ENCODE measurements around the gene LOXL1. TPM values are rescaled to one million over a fixed set of nuclear protein-coding genes. Genes with fewer than 3 reads are reported as not detected.

LOXL1 gene
- total RNA-seq, 4 donors from 2014 or later, result 4.3 to 12.1 (median 7.3) TPM

DNA sequence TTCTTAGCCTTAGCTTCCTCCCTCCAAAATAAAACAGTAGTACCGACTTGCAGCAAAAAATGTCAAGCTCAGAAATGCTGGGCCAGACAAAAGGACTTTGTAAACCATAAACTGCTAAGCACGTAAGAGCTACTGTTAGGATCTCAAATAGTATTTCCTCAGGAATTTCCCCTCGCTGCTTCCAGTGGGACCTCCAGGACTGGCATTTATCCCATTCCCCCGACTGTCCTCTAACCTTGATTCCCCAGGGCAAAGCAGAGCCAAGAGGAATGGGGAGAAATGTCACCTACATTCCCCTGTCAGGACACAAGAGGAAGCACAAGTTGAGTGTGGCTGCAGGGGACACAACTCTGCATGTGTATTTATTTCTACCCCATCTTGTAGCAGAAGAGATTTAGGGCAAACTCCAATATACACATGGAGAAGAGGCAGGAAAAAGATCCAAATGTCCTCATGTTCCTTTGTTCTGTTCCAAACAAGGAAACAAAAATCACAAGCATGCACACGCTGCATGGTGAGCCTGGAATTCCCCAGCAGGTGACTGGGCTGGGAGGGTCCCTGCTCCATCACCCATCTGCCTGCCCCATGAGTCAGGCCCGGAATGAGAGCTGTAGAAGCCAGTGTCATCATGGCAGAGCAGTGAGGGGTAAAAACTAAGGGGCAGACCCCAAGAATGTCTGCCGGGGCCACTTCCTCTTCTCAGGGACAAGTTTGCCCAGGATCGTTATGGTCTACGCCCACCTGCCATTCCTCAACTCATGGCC, 61.6 kb downstream of the LOXL1 start:
- Histone ChIP-seq H3K36me3 (peaks cover 11% of the 10 kb centered on the region), H3K4me3 (no peak overlapping the region), H3K27me3 (no peaks in the 10 kb centered on the region), H3K27ac (peak overlapping the region; percentile 57), H3K9me3 (no peaks in the 10 kb centered on the region), H3K4me1 (peaks cover 94% of the 10 kb centered on the region)
- DNase-seq (ENCODE audit: low spot score in 2 of 2), result no peak
- 45% methylated on average over 9 of the region's 9 CpGs for WGBS
- TF ChIP-seq EP300 (IDR thresholded peaks at IDR 0.05) (no peak), POLR2A (IDR thresholded peaks at IDR 0.05) (no peak), POLR2AphosphoS5 (IDR thresholded peaks at IDR 0.05) (no peak)
- TF ChIP-seq, protein P1, sequence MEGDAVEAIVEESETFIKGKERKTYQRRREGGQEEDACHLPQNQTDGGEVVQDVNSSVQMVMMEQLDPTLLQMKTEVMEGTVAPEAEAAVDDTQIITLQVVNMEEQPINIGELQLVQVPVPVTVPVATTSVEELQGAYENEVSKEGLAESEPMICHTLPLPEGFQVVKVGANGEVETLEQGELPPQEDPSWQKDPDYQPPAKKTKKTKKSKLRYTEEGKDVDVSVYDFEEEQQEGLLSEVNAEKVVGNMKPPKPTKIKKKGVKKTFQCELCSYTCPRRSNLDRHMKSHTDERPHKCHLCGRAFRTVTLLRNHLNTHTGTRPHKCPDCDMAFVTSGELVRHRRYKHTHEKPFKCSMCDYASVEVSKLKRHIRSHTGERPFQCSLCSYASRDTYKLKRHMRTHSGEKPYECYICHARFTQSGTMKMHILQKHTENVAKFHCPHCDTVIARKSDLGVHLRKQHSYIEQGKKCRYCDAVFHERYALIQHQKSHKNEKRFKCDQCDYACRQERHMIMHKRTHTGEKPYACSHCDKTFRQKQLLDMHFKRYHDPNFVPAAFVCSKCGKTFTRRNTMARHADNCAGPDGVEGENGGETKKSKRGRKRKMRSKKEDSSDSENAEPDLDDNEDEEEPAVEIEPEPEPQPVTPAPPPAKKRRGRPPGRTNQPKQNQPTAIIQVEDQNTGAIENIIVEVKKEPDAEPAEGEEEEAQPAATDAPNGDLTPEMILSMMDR (IDR thresholded peaks at IDR 0.05), result no peak

DNA sequence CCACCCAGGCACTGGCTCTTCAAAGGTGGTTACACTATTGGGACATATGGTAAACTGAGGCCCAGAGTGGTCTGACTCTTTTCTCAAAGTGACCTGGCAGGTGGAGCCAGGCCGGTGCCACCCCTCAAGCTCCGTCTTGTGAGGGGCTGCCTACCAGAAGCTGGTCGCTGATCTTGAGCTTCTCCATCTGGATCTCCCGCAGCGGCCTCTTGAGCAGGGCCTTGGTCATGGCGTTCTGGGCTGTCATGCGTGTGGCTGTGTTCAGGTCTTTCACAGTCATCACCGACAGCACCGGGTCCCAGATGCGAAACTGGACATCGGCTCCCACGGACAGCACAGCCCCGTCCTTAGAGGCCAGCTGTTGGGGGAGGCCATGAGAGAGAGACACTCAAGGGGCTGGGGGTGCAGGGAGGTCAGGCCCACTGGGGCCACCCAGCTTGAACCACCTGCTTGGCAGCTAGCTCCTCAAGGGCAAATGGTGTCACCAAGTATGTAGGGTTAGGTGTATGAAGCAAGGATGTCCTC, 62.2 kb downstream of the LOXL1 start:
- H3K27ac ChIP-seq, result peak overlapping the region; percentile 57
- TF ChIP-seq POLR2A (IDR thresholded peaks at IDR 0.05) (no peak), EP300 (IDR thresholded peaks at IDR 0.05) (no peak), POLR2AphosphoS5 (IDR thresholded peaks at IDR 0.05) (no peak)
- TF ChIP-seq, protein P1 (IDR thresholded peaks at IDR 0.05), result no peak
- H3K9me3 ChIP-seq, result no peaks in the 10 kb centered on the region
- no peak overlapping the region for H3K4me3 ChIP-seq
- 97% methylated on average over 11 of the region's 13 CpGs for WGBS
- peaks cover 11% of the 10 kb centered on the region for H3K36me3 ChIP-seq
- peaks cover 94% of the 10 kb centered on the region for H3K4me1 ChIP-seq
- H3K27me3 ChIP-seq, result no peaks in the 10 kb centered on the region
- no peak for DNase-seq (ENCODE audit: low spot score in 2 of 2)

DNA sequence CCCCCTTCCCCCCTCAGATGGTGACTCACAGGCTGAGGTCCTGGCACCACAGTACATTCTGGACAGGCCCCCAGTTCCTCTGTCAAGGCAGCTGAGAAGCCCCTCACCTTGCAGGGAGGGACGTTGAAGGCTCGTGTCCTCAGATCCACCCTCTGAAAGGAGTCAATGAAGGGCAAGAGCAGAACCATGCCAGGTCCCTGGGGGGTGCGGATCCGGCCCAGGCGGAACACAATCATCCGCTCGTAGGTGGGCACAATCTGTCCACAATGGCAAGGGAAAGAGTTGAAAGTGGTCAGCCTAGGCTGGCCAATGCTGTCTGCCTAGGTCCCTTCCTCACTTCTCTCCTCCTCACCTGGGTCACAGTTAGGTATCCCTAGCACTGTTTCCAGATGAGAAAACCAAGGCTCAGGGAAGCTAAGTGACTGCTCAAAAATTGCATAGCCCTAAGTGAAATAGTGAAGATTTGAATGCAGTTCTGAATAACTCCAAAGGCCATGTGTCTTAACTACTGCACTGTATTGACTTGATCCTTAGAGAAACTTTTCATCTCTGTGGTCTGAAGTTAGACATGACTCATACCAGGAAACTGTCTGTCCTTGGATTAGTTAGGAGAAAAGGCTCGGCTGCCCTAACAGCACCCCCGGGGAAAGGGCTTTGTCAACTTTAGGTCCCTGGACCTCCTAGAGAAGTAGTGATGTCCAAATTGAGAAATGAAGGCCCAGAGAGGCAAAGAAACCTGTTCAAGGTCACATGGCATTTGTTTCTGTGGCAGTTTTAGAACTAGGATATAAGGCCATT, 62.9 kb downstream of the LOXL1 start:
- Histone ChIP-seq H3K9me3 (no peaks in the 10 kb centered on the region), H3K27me3 (no peaks in the 10 kb centered on the region), H3K27ac (peak overlapping the region; percentile 85), H3K4me1 (peaks cover 94% of the 10 kb centered on the region), H3K4me3 (no peak overlapping the region), H3K36me3 (peaks cover 11% of the 10 kb centered on the region)
- WGBS, result 72% methylated on average over 9 of the region's 9 CpGs
- no peak for TF ChIP-seq EP300 (IDR thresholded peaks at IDR 0.05)
- TF ChIP-seq POLR2A (IDR thresholded peaks at IDR 0.05), result no peak
- TF ChIP-seq, protein P1 (IDR thresholded peaks at IDR 0.05), result no peak
- no peak for TF ChIP-seq POLR2AphosphoS5 (IDR thresholded peaks at IDR 0.05)
- peak in 1 of 2 donors; percentile 35 for DNase-seq (ENCODE audit: low spot score in 2 of 2)

DNA sequence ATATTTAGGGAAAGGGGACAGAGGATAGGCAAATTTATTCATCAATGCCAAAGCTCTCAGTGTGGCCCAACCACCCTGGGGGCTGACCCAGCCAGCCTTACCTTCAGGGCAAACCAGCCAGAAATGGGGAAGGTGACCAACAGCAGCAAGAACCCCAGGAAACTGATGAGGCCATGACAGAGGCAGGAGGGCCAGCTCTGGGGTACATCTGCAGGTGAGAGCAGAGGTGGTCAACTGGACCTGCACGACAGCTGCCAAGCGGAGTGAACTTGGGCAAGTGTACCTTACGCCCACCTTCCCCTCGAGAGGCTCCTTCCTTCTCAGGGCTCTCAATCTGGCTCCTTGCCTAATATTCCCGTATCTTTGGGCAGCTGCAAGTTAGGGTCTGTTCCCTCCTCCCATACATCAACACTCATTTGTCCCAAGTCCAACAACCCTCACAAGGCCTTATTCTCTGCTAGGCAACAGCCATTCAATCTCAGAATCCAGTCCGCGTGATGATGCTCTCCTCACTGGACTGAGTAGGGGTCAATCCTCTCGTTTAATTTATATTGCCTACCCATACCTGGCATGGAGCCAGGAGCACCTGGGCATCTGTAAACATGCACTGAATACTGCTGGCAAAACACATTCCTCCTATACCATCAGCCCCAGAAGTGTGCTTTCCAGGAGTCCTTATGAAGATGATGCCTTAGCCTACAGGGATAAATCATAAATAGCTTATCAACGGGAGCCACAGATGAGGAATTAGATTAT, 64.2 kb downstream of the LOXL1 start:
- peak overlapping the region; percentile 81 for H3K4me3 ChIP-seq
- WGBS, result 57% methylated on average over 7 of the region's 9 CpGs
- H3K4me1 ChIP-seq, result peaks cover 82% of the 10 kb centered on the region
- peak in 1 of 2 donors; percentile 63 for DNase-seq (ENCODE audit: low spot score in 2 of 2)
- TF ChIP-seq, protein P1 (IDR thresholded peaks at IDR 0.05), result no peak
- peaks cover 6% of the 10 kb centered on the region for H3K36me3 ChIP-seq
- H3K27ac ChIP-seq, result peak overlapping the region; percentile 85
- H3K9me3 ChIP-seq, result no peaks in the 10 kb centered on the region
- H3K27me3 ChIP-seq, result no peaks in the 10 kb centered on the region

Measured in suprapubic skin (tissue), 4 donors.